Activated CD4-positive, alpha-beta T cell treated with anti-CD3 and anti-CD28 coated beads, Interleukin-2, amount 10 ng/mL, durations not matched to agents 7 days and 5 days (primary cell): ENCODE results near the gene SMDT1. TPM values are rescaled to one million over a fixed set of nuclear protein-coding genes. Genes with fewer than 3 reads are reported as not detected.
"Not testable (repeated sequence)": the region's sequence is repeated elsewhere in the genome, so short reads cannot be mapped to it uniquely, and the experiment has no call there.

Experiments used
- CTCF ChIA-PET: fragments of 350-600 bp; sonication (Branson Sonifier 250); formaldehyde crosslinking; loops from one replicate; lab custom pipeline; 2021; ENCODE audit warnings: antibody characterized with exemption; lab: Charles Lee
- POLR2A ChIA-PET: fragments of 350-600 bp; sonication (Branson Sonifier 250); formaldehyde crosslinking; loops from one replicate; lab custom pipeline; 2021; ENCODE audit warnings: antibody characterized with exemption; lab: Charles Lee
- DNase-seq: peaks from one replicate; pipeline ENCODE4 v3.0.0-alpha.2; 2020
- H3K27ac Mint-ChIP-seq: one replicate; pipeline ENCODE4 v1.8.0; 2021; ENCODE audit warnings: mild to moderate bottlenecking, moderate library complexity, mixed read lengths
- H3K27me3 Mint-ChIP-seq: one replicate; pipeline ENCODE4 v1.8.0; 2021; ENCODE audit warnings: mixed read lengths
- H3K36me3 Mint-ChIP-seq: one replicate; pipeline ENCODE4 v1.8.0; 2021; ENCODE audit warnings: low read depth, mixed read lengths
- H3K4me1 Mint-ChIP-seq: one replicate; pipeline ENCODE4 v1.8.0; 2021; ENCODE audit warnings: mixed read lengths
- H3K4me3 Mint-ChIP-seq: one replicate; pipeline ENCODE4 v1.8.0; 2021; ENCODE audit warnings: mild to moderate bottlenecking, moderate library complexity, mixed read lengths
- H3K9me3 Mint-ChIP-seq: one replicate; pipeline ENCODE4 v1.8.0; 2021; ENCODE audit warnings: mixed read lengths
- total RNA-seq, 2 experiments: library from RNA; stranded (reverse); gene quantifications; one replicate each; pipeline ENCODE4 v1.2.3, GENCODE V29; 2021

Gene SMDT1
- total RNA-seq, 2 experiments from 2014 or later = 62.4 to 95.6 TPM

- H3K9me3 Mint-ChIP-seq, H3K4me1 Mint-ChIP-seq, H3K4me3 Mint-ChIP-seq, POLR2A ChIA-PET, CTCF ChIA-PET, H3K27ac Mint-ChIP-seq, H3K27me3 Mint-ChIP-seq, H3K36me3 Mint-ChIP-seq: not testable (repeated sequence)
- peak; percentile 30 for DNase-seq
These were observed 49.5 kb downstream of the SMDT1 start for GRCh38 chr22:42128776-42129694.

- CTCF ChIA-PET, H3K36me3 Mint-ChIP-seq, POLR2A ChIA-PET, H3K4me1 Mint-ChIP-seq, DNase-seq, H3K9me3 Mint-ChIP-seq, H3K4me3 Mint-ChIP-seq, H3K27me3 Mint-ChIP-seq, H3K27ac Mint-ChIP-seq: not testable (repeated sequence)
These were observed 50.7 kb downstream of the SMDT1 start for GRCh38 chr22:42130182-42130581.

GRCh38 chr22:42130639-42131431 is 51.3 kb downstream of the SMDT1 start, which contains the start of gene CYP2D6:
Gene CYP2D6, minus strand, starts transcription at chr22:42130810. Its CDS starts 19 bp downstream, at chr22:42130791.
- H3K27ac Mint-ChIP-seq, H3K4me1 Mint-ChIP-seq, H3K36me3 Mint-ChIP-seq, H3K4me3 Mint-ChIP-seq, POLR2A ChIA-PET, DNase-seq, H3K9me3 Mint-ChIP-seq, H3K27me3 Mint-ChIP-seq: not testable (repeated sequence)
- CTCF ChIA-PET = interaction anchor here (0.7 kb wide), 1 partner anchor 219 kb away, joined by 4 read pairs; no protein-coding TSS in a partner anchor

GRCh38 chr22:42131562-42131961 is 52.1 kb downstream of the SMDT1 start:
- Mint-ChIP-seq H3K36me3 (no peaks in the 10 kb centered on the region), H3K4me1 (no peaks in the 10 kb centered on the region), H3K27me3 (no peaks in the 10 kb centered on the region), H3K4me3 (no peak overlapping the region), H3K27ac (no peak overlapping the region), H3K9me3 (no peaks in the 10 kb centered on the region)
- CTCF ChIA-PET = interaction anchor here (0.7 to 1.2 kb wide), 2 partner anchors 10 to 220 kb away, joined by 4 read pairs; no protein-coding TSS in a partner anchor
- POLR2A ChIA-PET = no interaction called here
- no peak for DNase-seq

- Mint-ChIP-seq H3K4me1 (no peaks in the 10 kb centered on the region), H3K36me3 (no peaks in the 10 kb centered on the region), H3K27ac (no peak overlapping the region), H3K9me3 (no peaks in the 10 kb centered on the region), H3K4me3 (no peak overlapping the region), H3K27me3 (no peaks in the 10 kb centered on the region)
- no peak for DNase-seq
- ChIA-PET CTCF (interaction anchor here (0.6 to 1.2 kb wide), 2 partner anchors 11 to 545 kb away, joined by 3 to 4 read pairs; no protein-coding TSS in a partner anchor), POLR2A (no interaction called here)
These were observed 53.0 kb downstream of the SMDT1 start for GRCh38 chr22:42132457-42132856.

Other genes with a start within 250 kb of the SMDT1 start
- gene SREBF2, start 246.6 kb upstream of the SMDT1 start, total RNA-seq = 10 to 100 TPM; 92.4 to 95.7 TPM
- gene SHISA8, start 164.6 kb upstream of the SMDT1 start, total RNA-seq = not detected
- gene TNFRSF13C, start 152.9 kb upstream of the SMDT1 start, total RNA-seq = 1 to 10 TPM; 1.3 to 1.7 TPM
- 10 to 100 TPM; 76.6 to 92.0 TPM for gene CENPM, start 132.5 kb upstream of the SMDT1 start, total RNA-seq
- 1 to 10 TPM; 1.4 to 1.6 TPM for gene SEPTIN3, start 110.3 kb upstream of the SMDT1 start, total RNA-seq
- 1 to 10 TPM; 1.5 to 1.6 TPM for gene WBP2NL, start 80.9 kb upstream of the SMDT1 start, total RNA-seq
- 10 to 100 TPM; 22.4 to 23.0 TPM for gene NAGA, start 8.9 kb upstream of the SMDT1 start, total RNA-seq
- gene PHETA2, start 5.5 kb upstream of the SMDT1 start, total RNA-seq = 1 to 10 TPM; 1.8 to 2.6 TPM
- 10 to 100 TPM; 85.9 to 89.8 TPM for gene NDUFA6, start 11.1 kb downstream of the SMDT1 start, total RNA-seq
- gene CYP2D6, start 51.1 kb downstream of the SMDT1 start, total RNA-seq = 1 to 10 TPM; 5.0 to 6.6 TPM
- 10 to 100 TPM; 82.1 to 87.1 TPM for gene TCF20, start 191.0 kb downstream of the SMDT1 start, total RNA-seq